GM21737 (cell line): ENCODE results near the gene BBS9.
A peak's percentile ranks its signal among the peaks of the same experiment; 100 is the strongest.

Experiments
- ATAC-seq: cut with Tn5 transposase; IDR thresholded peaks from one replicate; pipeline ENCODE4 v1.9.1; 2021; ENCODE audit warnings: mild to moderate bottlenecking, moderate library complexity; ENCODE audit not compliant: unreplicated experiment

The BBS9 gene

DNA sequence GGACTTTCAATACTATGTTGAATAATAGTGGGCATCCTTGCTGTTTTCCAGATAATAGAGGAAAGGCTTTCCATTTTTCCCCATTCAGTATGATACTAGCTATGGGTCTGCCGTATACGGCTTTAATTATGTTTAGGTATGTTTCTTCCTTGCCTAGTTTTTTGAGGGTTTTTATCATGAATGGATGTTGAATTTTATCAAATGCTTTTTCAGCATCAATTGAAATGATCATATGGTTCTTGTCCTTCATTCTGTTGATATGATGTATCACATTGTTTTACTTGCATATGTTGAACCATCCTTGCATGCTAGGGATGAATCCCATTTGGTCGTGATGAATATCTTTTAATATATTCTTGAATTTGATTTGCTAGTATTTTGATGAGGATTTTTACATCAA is 11.0 kb upstream of the BBS9 start:
- ATAC-seq: no peak

DNA sequence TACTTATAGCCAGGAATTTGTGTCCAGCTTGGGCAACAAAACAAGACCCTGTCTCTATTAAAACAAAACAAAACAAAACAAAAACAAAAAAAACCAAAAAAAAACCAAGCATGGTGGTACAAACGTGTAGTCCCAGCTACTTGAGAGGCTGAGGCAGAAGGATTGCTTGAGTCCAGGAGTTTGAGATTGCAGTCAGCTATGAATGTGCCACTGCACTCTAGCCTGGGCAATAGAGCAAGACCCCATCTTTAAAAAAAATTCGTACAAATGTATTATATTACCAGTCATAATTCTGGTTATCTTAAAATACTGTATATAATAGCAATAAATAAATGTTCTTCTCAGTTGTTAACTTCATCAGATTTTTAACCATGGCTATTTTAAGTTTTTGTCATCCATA is 2.3 kb upstream of the BBS9 start:
- no peak for ATAC-seq

DNA sequence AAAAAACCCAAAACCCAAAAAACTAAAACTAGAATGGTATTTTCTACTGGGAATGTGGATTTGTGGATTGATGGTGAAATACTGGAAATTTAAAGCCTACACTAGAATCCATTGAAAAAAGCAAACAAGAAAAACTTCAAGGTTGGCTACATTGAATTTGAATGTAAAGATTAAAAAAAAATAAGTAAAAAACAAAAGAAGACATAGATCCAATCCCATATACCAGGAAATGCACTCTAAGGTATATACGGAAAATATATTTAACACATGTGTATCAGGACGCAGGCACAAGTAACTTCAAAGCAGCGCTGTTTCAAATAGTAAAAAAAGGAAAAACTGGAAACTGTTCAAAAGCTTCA is 754 bp upstream of the BBS9 start:
- no peak for ATAC-seq

DNA sequence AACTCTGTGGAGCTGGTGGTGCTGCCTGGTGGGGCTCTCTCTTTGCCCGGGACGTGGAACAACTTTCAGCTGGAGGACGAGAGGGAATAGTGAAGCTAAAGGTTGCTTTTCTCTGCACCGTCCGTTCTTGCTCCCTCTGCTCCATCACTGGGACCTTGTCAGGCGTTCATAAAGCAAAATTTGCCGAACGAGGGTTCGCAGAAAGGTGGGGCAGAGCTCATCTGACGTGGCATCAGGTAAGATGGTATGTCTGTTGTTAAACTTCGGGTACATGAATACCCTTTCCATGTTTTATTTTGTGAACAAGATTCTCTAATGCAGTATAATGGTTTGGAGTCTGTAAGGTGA is 416 bp downstream of the BBS9 start:
- no peak for ATAC-seq

DNA sequence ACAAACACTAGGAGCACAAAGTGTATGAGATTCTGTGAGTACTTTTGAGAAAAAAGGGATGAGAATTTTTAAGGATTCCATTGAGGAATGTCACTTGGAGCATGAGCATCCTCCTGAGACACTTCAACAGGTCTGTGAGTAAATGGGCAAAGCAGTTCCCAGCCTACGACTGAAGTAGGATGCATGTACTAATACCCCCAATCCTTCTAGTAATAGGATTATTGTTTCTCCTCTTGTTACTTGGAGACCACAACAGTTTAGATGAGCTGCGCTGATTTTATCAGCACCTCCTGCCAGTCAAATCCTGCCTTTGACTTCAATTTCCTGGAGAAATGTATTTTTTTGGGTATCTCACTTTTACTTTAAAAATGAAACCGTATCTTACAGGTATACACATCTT is 820 bp downstream of the BBS9 start:
- no peak for ATAC-seq

DNA sequence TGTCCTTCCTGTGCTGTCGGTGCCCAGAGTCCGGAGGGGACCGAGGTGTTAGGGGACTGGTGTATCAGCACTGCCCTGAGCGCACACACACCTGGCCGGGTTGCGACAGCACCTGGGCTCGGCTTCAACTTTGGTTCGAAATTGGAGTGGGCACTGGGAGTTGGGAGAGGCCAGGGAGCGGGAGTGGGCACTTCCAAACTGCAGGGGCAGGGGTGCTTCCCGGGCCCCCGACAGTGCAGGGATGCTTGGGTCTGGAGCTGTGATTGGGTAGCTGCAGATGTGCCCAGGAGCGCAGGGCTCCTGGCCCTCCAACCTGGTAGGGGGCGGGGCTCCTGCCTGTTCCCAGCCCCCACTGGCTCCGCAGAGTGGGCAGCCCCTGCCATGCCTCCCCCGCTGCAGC is 7.7 kb downstream of the BBS9 start:
- no peak for ATAC-seq

DNA sequence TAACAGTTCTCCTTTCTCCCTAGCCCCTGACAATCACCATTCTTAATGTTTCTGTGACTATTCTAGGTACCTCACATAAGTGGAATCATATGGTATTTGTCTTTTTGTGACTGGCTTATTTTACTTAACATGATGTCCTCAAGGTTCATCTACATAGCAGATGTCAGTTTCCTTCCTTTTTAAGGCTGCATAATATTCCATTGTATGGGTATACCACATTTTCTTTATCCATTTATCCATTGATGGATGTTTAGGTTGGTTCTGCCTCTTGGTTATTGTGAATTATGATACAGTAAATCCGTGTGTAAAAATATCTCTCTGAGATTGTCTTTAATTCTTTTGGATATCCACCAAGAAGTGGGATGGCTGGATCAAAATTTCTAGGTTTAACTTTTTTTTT is 13.2 kb downstream of the BBS9 start:
- no peak for ATAC-seq

DNA sequence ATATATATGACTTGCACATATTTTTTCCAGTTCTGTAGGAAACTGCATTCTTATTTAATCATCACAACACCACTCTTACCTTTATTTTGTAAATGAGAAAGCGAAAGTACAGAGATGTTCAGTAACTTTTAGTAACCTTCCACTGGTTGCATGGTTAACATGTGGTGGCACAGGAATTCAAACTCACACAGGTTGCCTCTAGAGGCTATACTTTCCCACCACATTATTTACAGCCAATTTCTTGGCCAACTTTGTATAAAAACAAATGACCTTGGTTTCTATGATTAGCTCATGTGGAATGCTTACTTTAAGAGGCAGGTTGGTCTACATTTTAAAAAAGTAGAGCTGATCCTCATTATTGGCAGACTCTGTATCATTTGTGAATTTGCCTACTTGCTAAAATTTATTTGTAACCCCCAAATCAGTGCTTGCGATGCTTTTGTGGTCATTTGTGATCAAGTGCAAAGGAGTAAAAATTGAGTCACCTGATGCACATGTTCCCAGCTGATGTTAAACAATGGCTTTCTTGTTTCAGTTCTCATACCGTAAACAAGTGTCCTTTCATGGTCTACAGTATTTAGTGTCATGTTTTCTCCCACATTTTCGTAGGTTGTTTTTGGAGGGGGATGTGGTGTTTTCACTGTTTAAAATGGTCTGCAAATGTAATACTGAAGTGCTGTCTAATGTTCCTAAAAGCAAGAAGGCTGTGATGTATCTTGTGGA is 14.8 kb downstream of the BBS9 start:
- ATAC-seq: no peak

DNA sequence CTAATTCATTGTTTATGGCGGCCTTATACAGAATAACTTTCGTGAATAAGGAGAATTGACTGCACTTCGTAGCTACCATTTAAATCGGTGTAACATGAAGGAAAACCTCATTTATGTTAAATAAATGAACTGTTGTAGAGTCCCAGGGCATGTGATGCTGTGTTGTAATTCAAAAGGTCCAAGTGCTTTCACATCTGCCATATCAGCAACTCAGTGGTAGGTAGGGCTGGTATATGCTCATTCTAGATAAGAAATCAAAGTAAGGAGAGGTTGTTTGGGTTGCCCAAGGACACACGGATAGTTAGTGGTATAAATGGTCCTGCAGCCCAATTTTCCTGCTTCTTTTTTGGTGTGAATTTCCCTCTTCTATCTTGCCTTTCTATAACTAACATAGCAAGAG is 15.8 kb downstream of the BBS9 start:
- no peak for ATAC-seq

DNA sequence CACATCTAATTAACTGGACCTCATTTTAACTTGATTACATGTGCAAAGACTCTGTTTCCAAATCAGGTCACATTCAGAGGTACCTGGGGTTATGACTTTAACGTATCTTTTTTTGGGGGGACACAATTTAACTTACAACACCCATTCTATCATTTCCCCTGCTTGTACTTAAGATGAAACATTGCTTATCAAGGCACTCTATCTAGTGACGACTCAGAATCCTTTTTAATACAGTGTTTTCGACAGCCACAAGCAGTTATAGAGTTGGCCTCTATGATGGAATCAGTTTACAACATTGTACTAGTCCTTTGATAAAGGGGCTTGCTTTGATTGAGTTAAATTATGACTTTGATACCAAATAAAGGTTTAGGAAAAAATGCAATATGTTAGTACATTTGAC is 22.7 kb downstream of the BBS9 start:
- no peak for ATAC-seq

DNA sequence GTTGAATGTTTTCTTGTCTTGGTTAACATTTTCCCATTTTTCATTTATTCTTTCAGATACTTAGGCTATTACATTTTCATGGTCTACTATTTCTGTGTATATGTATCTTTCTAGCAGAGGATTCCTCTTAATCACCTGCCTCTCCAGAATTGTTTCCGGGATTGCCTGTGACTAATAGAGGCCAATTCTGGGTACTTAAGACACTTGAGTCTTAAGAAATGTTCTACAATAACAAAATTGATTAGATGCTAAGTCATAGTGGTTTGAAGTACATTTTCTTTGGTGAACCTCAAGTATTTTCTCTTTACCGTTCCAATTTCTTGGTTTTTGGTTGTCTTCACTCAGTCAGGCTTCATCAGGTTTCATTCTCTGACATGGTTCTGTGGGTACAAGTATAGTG is 26.4 kb downstream of the BBS9 start:
- ATAC-seq: no peak

DNA sequence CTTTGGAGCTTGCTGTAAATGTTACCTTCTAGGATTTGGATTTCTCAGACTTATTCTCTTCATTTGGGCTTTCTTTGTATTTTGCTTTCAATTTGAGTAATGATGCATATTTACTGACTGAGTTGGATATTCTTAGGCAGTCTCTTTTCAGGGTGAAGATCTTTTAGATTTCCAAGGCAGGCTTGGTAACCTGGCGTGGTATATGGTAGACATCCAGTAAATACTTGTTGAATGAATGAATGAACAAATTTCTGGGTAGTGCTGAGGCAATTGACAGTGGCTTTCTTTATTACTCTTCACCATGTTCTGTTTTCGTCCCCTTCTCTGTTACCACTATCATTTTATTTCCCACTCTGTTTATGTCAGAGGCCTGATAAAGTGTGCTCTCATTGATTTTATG is 27.1 kb downstream of the BBS9 start:
- ATAC-seq: no peak

DNA sequence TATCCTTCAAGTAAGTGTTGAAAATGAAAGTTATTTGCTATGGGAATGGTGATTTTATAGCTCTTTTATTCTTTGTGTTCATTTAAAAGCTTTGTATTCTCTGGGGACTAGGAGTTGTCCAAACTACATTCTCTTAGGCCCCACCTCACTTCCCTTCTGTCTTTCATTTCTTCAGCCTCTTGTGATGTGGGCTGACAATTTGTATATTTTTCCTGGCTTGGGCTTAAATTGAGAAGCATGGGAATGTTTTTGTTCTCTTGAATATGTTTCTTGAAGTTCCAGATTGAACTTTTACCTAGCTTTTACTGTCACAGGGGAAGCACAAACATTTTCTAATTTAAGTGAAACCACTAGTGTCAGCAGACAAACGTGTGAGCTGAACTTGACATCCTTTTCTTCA is 27.9 kb downstream of the BBS9 start:
- no peak for ATAC-seq

DNA sequence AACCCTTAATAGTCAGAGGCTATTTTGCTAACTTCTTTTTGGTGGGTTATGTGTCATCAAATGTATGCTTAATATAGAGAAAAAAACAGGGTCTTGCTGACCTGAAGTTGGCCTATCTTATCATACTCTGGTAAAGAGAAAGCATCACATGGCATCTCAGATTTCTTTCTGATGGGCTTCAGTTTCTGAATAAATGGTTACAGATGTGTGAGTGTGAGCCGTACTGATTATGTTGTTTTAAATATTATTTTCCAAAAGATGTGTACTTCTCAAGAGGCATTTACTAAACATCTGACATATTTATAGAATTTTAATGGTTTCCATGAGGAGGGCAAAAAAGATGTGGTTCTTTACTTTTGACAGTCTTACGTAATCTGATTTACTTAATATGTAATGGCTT is 28.4 kb downstream of the BBS9 start:
- ATAC-seq: no peak

DNA sequence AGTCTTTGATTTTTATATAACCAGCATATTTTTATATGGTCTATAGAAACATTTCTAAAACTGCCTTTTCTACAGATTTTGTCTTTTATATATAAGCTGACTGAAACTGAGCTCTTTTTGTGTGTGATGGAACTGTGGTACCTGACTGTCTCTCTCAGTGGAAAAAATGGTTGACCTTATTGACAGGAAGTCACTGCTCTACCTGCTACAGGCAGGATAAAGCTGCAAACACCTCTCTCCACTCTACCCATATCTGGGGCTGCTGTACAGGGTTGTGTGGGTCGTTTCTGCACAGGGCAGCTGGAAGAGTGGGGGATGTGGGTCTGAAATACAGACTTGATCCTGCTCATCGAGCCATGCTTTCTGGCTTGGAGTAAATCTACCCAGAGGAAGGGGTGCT is 48.5 kb downstream of the BBS9 start:
- no peak for ATAC-seq

DNA sequence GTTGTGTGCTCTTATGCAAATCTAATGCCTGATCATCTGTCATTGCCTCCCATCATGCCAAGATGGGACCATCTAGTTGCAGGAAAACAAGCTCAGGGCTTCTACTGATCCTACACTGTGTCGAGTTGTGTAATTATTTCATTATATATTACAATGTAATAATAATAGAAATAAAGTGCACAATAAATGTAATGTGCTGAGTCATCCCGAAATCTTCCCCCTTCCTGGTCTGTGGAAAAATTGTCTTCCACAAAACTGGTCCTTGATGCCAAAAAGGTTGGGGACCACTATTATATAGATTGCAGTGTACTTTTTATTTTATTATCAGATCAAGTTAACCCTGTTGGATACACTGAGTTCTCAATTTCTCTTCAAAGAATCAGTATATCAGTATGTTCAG is 50.2 kb downstream of the BBS9 start:
- no peak for ATAC-seq

DNA sequence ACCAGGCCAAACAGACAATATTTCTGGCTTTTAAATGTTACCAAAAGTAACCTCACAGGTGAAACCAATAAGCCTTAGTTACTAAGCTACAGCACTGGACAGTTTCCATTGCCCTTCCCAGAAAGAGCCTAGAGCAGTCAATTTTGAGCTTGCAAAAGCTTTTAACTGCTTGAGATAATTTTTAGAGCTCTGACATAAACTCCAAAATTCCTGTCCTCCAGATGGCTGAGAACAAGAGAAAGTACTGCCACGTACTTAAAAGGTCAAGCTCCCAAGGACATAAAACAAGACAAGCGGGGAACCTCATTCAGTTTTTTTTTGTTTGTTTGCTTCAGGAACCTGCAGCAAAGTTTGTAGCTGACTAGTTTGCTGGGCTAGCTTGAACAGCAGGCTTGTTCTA is 54.1 kb downstream of the BBS9 start:
- no peak for ATAC-seq

DNA sequence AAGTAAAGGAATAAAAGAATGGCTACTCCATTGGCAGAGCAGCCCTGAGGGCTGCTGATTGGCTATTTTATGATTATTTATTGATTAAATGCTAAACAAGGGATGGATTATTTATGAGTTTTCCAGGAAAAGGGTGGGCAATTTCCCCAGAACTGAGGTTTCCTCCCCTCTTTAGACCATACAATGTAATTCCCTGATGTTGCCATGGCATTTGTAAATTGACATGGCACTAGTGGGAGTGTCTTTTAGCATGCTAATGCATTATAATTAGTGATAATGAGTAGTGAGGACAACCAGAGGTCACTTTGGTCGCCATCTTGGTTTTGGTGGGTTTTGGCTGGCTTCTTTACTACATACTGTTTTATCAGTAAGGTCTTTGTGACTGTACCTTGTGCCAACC is 55.5 kb downstream of the BBS9 start:
- ATAC-seq: no peak

DNA sequence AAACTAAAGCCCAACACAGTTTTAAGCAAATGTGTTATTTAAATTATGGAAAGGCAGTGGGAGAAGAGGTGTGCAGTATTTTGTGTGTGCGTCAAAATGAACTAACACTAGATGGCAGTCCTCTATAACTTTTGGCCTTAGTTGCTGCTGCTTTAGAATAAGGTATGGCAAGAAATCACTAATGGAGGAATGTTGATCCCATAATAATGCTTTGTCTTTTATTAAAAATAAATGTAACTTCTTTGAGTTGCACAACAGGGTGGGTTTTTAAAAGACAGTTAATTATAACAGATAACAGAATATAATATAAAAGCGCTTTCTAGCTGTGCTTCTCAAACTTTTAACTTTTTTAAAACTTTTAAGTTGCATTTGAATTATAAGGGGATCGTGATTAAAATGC is 56.4 kb downstream of the BBS9 start:
- no peak for ATAC-seq

DNA sequence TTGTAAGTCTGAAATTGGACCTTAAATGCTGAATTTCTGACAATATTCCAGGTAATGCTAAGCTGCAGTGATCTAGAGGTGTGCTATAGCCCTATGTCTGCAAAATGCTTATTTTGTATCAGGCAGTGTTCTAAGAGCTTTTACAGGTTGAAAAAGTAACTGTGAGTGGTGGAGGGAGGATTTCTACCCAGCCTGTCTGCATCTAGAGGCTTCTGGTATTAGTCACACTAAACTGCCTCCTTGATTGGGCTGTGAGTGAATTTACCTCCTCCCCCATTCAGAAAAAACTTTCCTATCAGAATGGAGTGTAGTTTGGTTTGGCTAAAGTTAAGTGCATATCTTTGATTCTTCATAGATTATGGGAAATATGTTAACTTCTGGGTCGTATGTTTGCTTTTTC is 56.8 kb downstream of the BBS9 start:
- ATAC-seq: no peak

DNA sequence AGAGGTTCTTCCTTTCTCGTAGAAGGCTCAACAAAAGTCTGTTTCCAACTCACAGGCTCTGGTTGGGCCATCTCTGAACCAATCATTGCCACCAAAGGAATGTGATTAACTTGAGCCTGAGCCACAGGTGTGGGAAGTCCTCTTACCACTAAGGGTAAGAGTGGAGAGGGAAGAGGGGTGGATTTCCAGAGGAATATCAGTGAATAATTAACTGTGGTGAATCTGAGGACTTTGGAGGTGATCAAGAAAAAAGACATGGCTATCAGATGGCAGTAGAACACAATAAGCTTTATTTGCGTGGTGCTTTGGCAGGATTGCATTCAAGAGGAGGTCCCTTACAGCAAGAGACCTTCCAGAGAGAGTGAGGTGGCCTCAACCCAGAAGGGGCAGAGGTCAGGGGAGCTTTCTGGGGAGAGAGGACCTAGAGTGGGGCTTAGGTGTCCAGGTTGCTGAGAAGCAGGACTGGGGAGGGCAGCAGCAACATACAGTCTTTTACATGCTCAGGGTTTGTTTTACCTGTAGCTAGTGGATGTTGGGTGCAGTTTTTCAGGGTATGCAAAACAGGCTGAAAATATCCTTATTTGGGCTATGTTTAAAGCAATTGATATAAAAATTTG is 61.4 kb downstream of the BBS9 start:
- ATAC-seq: peak; percentile 22

DNA sequence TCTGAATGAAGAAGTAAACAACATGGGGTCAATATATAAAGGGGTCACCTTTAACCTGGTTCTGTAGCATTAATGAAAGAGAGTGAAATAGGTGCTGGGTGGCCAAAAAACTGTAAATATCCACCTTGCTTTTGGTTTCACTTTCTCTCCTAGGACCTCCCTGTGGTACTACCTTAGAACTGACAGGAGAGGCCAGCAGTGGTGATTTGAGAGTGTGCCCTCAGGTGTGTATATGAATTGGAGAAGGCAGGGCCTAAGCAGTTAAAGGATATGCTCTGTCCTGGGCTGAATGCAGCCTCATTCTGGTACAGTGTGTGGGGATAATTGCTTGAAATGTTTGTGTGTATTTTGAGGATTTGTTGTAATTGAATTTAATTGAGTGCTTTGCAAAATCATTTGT is 62.0 kb downstream of the BBS9 start:
- peak; percentile 75 for ATAC-seq

DNA sequence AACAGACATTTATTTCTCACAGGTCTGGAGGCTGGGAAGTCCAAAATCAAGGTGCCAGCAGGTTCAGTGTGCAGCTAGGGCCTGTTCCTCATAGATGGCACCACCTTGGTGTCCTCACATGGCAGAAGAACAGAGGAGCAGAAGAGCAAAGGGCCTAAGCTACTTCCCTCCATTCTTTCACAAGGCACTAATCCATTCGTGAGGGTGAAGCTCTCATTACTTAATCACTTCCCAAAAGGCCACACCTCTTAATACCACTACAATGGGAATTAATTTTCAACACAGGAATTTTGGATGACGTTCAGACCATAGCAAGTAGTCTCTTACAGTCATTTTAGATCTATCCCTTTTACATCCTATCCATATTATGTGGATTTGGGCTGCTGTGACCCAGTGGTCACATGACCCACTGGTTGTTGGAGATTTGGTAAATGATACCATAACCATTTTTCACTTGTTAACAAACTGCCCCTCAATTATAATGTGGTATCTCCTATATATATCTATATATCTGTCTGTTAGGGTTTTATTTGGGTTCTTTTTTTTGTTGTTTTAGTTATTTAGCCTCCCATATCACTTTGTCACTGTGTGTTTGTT is 63.4 kb downstream of the BBS9 start:
- no peak for ATAC-seq
